Measurements from ENCODE around the gene ULK1. TPM values are rescaled to one million over a fixed set of nuclear protein-coding genes. Genes with fewer than 3 reads are reported as not detected.

The ULK1 gene
- total and polyA plus RNA-seq, 2 of the 13 experiments (the other 11 are each of a cell fraction or from before 2014, with no cell fraction given): 2.8 to 10.1 TPM

DNA sequence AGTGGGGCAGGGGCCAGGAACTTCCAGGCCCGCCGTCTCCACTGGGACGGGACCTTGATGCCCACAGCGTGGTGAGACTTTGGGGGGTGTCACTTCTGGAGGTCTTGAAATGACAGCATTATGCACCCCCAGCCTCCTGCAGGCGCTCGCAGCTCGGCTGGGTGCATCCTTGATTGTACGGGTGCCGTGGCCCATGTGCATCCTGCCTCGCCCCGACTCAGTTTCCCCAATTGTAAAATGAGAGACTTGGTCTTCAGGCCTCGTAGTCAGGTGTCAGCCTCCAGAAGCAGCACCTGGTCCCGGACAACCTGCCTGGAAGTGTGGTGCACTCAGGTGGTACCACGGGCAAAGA is 25.7 kb downstream of the ULK1 start:
- POLR2A ChIA-PET: no interaction called here
- Histone ChIP-seq H2AFZ (ENCODE audit: low read length) (no peak overlapping the region), H3K36me3 (replicated peaks in 1 of 2; ENCODE audit: control insufficient read depth in 1 of 2, insufficient read depth in 2 of 2, low read length in 2 of 2) (peaks cover 7 to 26% of the 10 kb centered on the region in 2 experiments; a peak in 4 of 5 replicates), H4K20me1 (ENCODE audit: insufficient read depth, low read length) (no peaks in the 10 kb centered on the region), H3K4me3 (replicated peaks in 1 of 3; ENCODE audit: insufficient read depth in 1 of 3, low read depth in 2 of 3, low read length in 3 of 3) (no peak overlapping the region), H3K79me2 (ENCODE audit: insufficient read depth, low read length) (no peaks in the 10 kb centered on the region), H3K27me3 (ENCODE audit: control insufficient read depth in 1 of 2, insufficient read depth in 2 of 2, low read length in 2 of 2) (no peaks in the 10 kb centered on the region), H3K9me3 (ENCODE audit: low read length) (no peaks in the 10 kb centered on the region), H3K4me1 (ENCODE audit: insufficient read depth, low read length) (no peaks in the 10 kb centered on the region), H3K4me2 (ENCODE audit: low read depth, low read length) (no peak overlapping the region), H3K27ac (ENCODE audit: extremely low read length, insufficient read depth, low read length) (no peak overlapping the region), H3K9ac (ENCODE audit: insufficient read depth, low read depth, low read length) (no peak overlapping the region)
- WGBS (ENCODE audit: low lambda C conversion rate): 99% methylated on average over 7 of the region's 14 CpGs
- CTCF ChIA-PET (ENCODE audit: low intra/inter-chr PET ratio, low total read pairs): no interaction called here
- no TSS peak for BruUV-seq (replicated peaks)
- in situ Hi-C loops (cut with HindIII; ENCODE audit: extremely low pct_ligation_motif_present, low pct_unique_long_range_greater_than_20kb) (no loop called here), intact Hi-C loops (cut with micrococcal nuclease; ENCODE audit: unreplicated experiment) (loop anchor here (10.0 kb wide), 1 partner anchor 85 kb away; no protein-coding TSS in a partner anchor)
- ATAC-seq: no peak
- TF ChIP-seq, protein P1, sequence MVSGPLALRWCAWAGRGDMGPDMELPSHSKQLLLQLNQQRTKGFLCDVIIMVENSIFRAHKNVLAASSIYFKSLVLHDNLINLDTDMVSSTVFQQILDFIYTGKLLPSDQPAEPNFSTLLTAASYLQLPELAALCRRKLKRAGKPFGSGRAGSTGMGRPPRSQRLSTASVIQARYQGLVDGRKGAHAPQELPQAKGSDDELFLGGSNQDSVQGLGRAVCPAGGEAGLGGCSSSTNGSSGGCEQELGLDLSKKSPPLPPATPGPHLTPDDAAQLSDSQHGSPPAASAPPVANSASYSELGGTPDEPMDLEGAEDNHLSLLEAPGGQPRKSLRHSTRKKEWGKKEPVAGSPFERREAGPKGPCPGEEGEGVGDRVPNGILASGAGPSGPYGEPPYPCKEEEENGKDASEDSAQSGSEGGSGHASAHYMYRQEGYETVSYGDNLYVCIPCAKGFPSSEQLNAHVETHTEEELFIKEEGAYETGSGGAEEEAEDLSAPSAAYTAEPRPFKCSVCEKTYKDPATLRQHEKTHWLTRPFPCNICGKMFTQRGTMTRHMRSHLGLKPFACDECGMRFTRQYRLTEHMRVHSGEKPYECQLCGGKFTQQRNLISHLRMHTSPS (CRISPR knock-in tag; IDR thresholded peaks at IDR 0.05; ENCODE audit: low read depth): no peak
- TF ChIP-seq SNRNP70 (IDR thresholded peaks at IDR 0.05; ENCODE audit: low read depth, low read length) (no peak), TCF7L2 (IDR thresholded peaks at IDR 0.05; ENCODE audit: low read depth, low read length) (no peak), NFYB (CRISPR knock-in tag; IDR thresholded peaks at IDR 0.05) (no peak), ELF4 (CRISPR knock-in tag; IDR thresholded peaks at IDR 0.05; ENCODE audit: borderline replicate concordance) (no peak), AGO2 (optimal IDR thresholded peaks at IDR 0.05; ENCODE audit: low read depth, low read length) (peak; percentile 1), PRPF4 (IDR thresholded peaks at IDR 0.05; ENCODE audit: low read depth, low read length, poor library complexity, severe bottlenecking) (no peak), GTF3A (CRISPR knock-in tag; conservative IDR thresholded peaks at IDR 0.05) (no peak)
- TF ChIP-seq, protein P2, sequence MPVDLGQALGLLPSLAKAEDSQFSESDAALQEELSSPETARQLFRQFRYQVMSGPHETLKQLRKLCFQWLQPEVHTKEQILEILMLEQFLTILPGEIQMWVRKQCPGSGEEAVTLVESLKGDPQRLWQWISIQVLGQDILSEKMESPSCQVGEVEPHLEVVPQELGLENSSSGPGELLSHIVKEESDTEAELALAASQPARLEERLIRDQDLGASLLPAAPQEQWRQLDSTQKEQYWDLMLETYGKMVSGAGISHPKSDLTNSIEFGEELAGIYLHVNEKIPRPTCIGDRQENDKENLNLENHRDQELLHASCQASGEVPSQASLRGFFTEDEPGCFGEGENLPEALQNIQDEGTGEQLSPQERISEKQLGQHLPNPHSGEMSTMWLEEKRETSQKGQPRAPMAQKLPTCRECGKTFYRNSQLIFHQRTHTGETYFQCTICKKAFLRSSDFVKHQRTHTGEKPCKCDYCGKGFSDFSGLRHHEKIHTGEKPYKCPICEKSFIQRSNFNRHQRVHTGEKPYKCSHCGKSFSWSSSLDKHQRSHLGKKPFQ (CRISPR knock-in tag; IDR thresholded peaks at IDR 0.05; ENCODE audit: insufficient replicate concordance): no peak
- FAIRE-seq: no peak
- DNase-seq (ENCODE audit: low spot score): no peak

Data from HepG2 (cell line).